Activated naive CD4-positive, alpha-beta T cell treated with anti-CD3 and anti-CD28 coated beads, Interleukin-2, amount 10 ng/mL, durations not matched to agents 7 days and 5 days (primary cell): ENCODE measurements around the gene SGMS2.

Experiments used
- CTCF ChIA-PET: fragments of 350-600 bp; sonication (Branson Sonifier 250); formaldehyde crosslinking; loops from one replicate; lab custom pipeline; 2021; ENCODE audit warnings: antibody characterized with exemption; lab: Charles Lee
- DNase-seq: peaks from one replicate; pipeline ENCODE4 v3.0.0-alpha.2; 2020
- H3K27ac Mint-ChIP-seq: one replicate; pipeline ENCODE4 v1.8.0; 2021; ENCODE audit warnings: mild to moderate bottlenecking, moderate library complexity, mixed read lengths
- H3K27me3 Mint-ChIP-seq: one replicate; pipeline ENCODE4 v1.8.0; 2021; ENCODE audit warnings: mild to moderate bottlenecking, mixed read lengths
- H3K36me3 Mint-ChIP-seq: one replicate; pipeline ENCODE4 v1.8.0; 2021; ENCODE audit warnings: mixed read lengths
- H3K4me1 Mint-ChIP-seq: one replicate; pipeline ENCODE4 v1.8.0; 2021; ENCODE audit warnings: mixed read lengths
- H3K4me3 Mint-ChIP-seq: one replicate; pipeline ENCODE4 v1.8.0; 2021; ENCODE audit warnings: mild to moderate bottlenecking, moderate library complexity, mixed read lengths
- H3K9me3 Mint-ChIP-seq: one replicate; pipeline ENCODE4 v1.8.0; 2021; ENCODE audit warnings: mixed read lengths

The SGMS2 gene

DNA sequence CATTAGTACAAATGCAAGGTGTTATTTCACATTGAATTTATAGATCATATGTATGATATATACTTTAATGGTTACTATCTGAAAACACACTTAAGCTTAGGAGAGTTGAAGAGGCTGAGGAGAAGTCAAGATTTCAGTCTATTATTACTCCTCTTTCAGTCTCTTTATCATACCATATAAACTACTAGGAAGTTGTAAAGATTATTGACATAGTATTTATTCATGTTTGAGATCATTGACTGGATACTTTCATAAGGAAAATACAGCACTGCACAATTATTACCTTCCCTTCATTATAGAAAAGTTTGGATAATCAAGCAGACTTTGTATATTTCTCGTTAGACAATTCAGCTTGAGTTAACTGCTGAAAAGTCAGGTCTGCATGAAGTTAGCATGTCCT is 10.0 kb upstream of the SGMS2 start:
- Mint-ChIP-seq H3K4me3 (no peak overlapping the region), H3K4me1 (peaks cover 3% of the 10 kb centered on the region), H3K27me3 (peaks cover 8% of the 10 kb centered on the region), H3K36me3 (no peaks in the 10 kb centered on the region), H3K9me3 (no peaks in the 10 kb centered on the region), H3K27ac (no peak overlapping the region)
- no peak for DNase-seq
- CTCF ChIA-PET: no interaction called here

GRCh38 chr4:107815158-107815557 is 9.6 kb upstream of the SGMS2 start:
- no peaks in the 10 kb centered on the region for H3K9me3 Mint-ChIP-seq
- no peak for DNase-seq
- peaks cover 8% of the 10 kb centered on the region for H3K27me3 Mint-ChIP-seq
- H3K4me3 Mint-ChIP-seq: no peak overlapping the region
- H3K27ac Mint-ChIP-seq: no peak overlapping the region
- H3K36me3 Mint-ChIP-seq: no peaks in the 10 kb centered on the region
- CTCF ChIA-PET: no interaction called here
- peaks cover 3% of the 10 kb centered on the region for H3K4me1 Mint-ChIP-seq

- no peak for DNase-seq
- H3K27ac Mint-ChIP-seq: no peak overlapping the region
- no peaks in the 10 kb centered on the region for H3K9me3 Mint-ChIP-seq
- CTCF ChIA-PET: no interaction called here
- peaks cover 3% of the 10 kb centered on the region for H3K4me1 Mint-ChIP-seq
- no peaks in the 10 kb centered on the region for H3K36me3 Mint-ChIP-seq
- H3K4me3 Mint-ChIP-seq: no peak overlapping the region
- H3K27me3 Mint-ChIP-seq: peaks cover 12% of the 10 kb centered on the region
Measured at GRCh38 chr4:107818301-107818910, 6.3 kb upstream of the SGMS2 start.

DNA sequence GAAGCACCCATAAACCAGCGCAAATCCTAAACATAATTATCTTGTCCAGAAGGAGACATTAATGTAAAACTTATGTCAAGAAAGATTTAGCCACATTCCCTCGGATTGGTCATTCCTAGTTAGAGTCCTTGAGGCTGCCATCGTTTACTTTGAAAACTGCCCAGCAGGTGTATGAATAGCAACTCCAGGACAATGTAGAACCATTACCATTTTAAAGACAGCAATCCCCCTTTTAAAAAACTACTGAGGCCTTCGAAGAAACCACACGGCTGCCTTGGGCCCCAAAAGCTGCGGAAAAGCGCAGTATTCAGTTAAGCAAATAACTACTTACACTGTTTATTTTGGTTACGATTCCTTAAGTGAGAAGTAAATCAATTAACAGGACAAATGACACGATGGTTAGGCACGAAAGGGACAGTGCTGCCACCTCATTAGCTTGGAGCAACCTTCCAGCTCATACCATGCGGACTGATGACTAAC is 822 bp upstream of the SGMS2 start:
- peaks cover 1% of the 10 kb centered on the region for H3K36me3 Mint-ChIP-seq
- H3K4me3 Mint-ChIP-seq: peak overlapping the region; percentile 71
- peaks cover 8% of the 10 kb centered on the region for H3K4me1 Mint-ChIP-seq
- H3K27ac Mint-ChIP-seq: no peak overlapping the region
- no peaks in the 10 kb centered on the region for H3K9me3 Mint-ChIP-seq
- DNase-seq: no peak
- peaks cover 47% of the 10 kb centered on the region for H3K27me3 Mint-ChIP-seq
- CTCF ChIA-PET: no interaction called here

DNA sequence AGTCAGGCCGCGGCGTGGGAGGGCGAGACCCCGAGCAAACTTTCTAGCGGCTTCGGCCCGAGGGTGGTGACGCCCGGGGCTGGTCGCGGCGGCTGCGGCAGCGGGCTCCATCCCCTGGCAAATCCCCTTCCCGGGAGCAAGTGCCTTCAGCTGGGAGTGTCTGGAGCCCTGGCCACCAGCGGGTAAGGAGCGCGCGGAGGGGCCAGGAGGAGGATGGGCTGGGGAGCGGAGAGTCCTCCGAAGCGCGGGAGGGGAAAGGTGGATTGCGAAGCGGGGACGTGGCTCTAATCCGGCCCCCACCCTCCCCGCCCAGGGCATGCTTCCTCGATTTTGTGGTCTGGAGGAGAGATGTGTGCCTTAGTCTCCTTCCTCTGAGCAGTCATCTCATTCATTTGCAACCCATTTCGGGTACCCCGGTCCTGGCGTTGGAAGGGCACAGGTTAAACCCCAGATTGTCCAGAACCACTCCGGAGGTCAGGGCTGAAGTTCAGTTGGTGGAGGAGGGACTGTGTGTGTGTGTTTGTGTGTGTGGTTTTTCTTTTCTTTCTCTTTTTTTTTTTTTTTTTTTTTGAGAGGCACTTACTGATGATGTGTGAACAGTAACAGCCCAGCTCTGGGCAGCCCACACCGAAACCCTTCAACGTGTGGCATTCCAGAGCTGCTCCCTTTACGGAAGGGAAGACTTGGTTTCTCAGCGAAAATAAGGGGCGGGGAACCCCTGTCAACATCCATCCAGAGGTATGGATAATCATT is 516 bp downstream of the SGMS2 start:
- CTCF ChIA-PET: no interaction called here
- peak overlapping the region; percentile 64 for H3K4me3 Mint-ChIP-seq

DNA sequence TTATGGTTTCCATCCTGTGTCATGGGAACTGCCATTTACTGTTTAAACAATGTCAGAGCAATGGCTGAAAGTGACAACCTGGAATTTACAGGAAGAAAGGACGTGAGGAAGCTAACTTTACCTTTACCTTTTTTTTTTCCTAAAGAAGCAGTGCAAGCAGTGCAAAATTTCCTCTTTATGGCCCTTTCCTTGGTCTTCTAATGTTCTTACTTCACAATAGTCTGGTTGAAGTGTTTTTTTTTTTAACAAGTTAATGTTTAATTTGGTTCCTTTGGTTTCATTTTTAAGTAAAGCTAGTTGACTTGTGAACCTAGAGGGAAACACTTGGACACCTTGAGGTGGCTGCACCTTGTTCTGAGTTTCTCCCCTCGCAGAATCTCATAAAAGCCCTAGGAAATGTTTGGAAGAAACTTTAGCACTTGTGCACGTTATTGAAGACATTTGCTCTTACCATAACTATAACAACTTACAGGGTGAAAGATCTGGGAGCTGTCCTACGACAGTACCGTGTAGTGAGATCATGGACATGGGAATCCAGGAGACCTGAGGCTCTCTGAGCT is 1.8 kb downstream of the SGMS2 start:
- H3K4me1 Mint-ChIP-seq: peaks cover 8% of the 10 kb centered on the region
- CTCF ChIA-PET: no interaction called here
- no peaks in the 10 kb centered on the region for H3K9me3 Mint-ChIP-seq
- H3K27me3 Mint-ChIP-seq: peaks cover 38% of the 10 kb centered on the region
- DNase-seq: no peak
- peaks cover 1% of the 10 kb centered on the region for H3K36me3 Mint-ChIP-seq
- H3K27ac Mint-ChIP-seq: no peak overlapping the region
- H3K4me3 Mint-ChIP-seq: no peak overlapping the region

More for the DNA sequence above, 516 bp downstream of the SGMS2 start:
- H3K36me3 Mint-ChIP-seq: peaks cover 1% of the 10 kb centered on the region
- H3K4me1 Mint-ChIP-seq: peaks cover 8% of the 10 kb centered on the region
- no peak for DNase-seq
- no peak overlapping the region for H3K27ac Mint-ChIP-seq
- H3K27me3 Mint-ChIP-seq: peaks cover 47% of the 10 kb centered on the region
- H3K9me3 Mint-ChIP-seq: no peaks in the 10 kb centered on the region

GRCh38 chr4:107828315-107829090 is 3.8 kb downstream of the SGMS2 start:
- no peak for DNase-seq
- H3K27me3 Mint-ChIP-seq: peaks cover 38% of the 10 kb centered on the region
- H3K9me3 Mint-ChIP-seq: no peaks in the 10 kb centered on the region
- peaks cover 8% of the 10 kb centered on the region for H3K4me1 Mint-ChIP-seq
- no peak overlapping the region for H3K4me3 Mint-ChIP-seq
- no peak overlapping the region for H3K27ac Mint-ChIP-seq
- peaks cover 1% of the 10 kb centered on the region for H3K36me3 Mint-ChIP-seq
- CTCF ChIA-PET: interaction anchor here (1.0 kb wide), 1 partner anchor 61 kb away, joined by 3 read pairs; no protein-coding TSS in a partner anchor

DNA sequence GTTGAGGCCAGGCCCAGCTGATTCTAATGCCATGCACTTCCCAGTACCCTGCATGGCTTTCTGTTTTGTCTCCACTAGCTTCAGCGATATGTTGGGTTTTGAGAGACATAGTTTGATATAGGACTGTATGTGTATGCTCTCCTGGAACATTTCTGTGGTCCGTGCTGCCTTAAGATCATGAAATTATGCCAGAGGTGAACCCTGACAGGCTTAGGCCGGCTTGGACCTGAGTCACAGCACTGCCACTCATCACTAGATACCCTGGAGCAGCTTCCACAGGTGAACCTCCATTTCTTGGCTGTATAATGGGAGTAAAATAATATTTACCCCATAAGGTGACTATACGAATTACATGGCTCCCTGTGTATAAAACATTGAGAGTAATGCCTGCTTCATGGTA is 6.4 kb downstream of the SGMS2 start:
- Mint-ChIP-seq H3K9me3 (no peaks in the 10 kb centered on the region), H3K27ac (no peak overlapping the region), H3K36me3 (no peaks in the 10 kb centered on the region), H3K4me1 (no peaks in the 10 kb centered on the region), H3K4me3 (no peak overlapping the region), H3K27me3 (peaks cover 15% of the 10 kb centered on the region)
- DNase-seq: no peak
- CTCF ChIA-PET: interaction anchor here (1.0 kb wide), 1 partner anchor 82 kb away, joined by 3 read pairs; no protein-coding TSS in a partner anchor

- DNase-seq: no peak
- Mint-ChIP-seq H3K9me3 (no peaks in the 10 kb centered on the region), H3K27ac (no peak overlapping the region), H3K4me3 (no peak overlapping the region), H3K36me3 (no peaks in the 10 kb centered on the region), H3K4me1 (no peaks in the 10 kb centered on the region), H3K27me3 (peaks cover 5% of the 10 kb centered on the region)
- CTCF ChIA-PET: no interaction called here
Measured at GRCh38 chr4:107832275-107832807, 7.6 kb downstream of the SGMS2 start.

- H3K27ac Mint-ChIP-seq: no peak overlapping the region
- DNase-seq: no peak
- no peaks in the 10 kb centered on the region for H3K27me3 Mint-ChIP-seq
- no peaks in the 10 kb centered on the region for H3K4me1 Mint-ChIP-seq
- H3K4me3 Mint-ChIP-seq: no peak overlapping the region
- no peaks in the 10 kb centered on the region for H3K9me3 Mint-ChIP-seq
- CTCF ChIA-PET: no interaction called here
- no peaks in the 10 kb centered on the region for H3K36me3 Mint-ChIP-seq
Measured at GRCh38 chr4:107834241-107834794, 9.6 kb downstream of the SGMS2 start.

- Mint-ChIP-seq H3K27ac (no peak overlapping the region), H3K4me3 (no peak overlapping the region), H3K27me3 (no peaks in the 10 kb centered on the region), H3K9me3 (no peaks in the 10 kb centered on the region), H3K36me3 (no peaks in the 10 kb centered on the region), H3K4me1 (no peaks in the 10 kb centered on the region)
- CTCF ChIA-PET: no interaction called here
- no peak for DNase-seq
Measured at GRCh38 chr4:107835406-107835805, 10.7 kb downstream of the SGMS2 start.

GRCh38 chr4:107837317-107837716 is 12.6 kb downstream of the SGMS2 start:
- CTCF ChIA-PET: no interaction called here
- no peak for DNase-seq

GRCh38 chr4:107837776-107838618 is 13.3 kb downstream of the SGMS2 start:
- Mint-ChIP-seq H3K27me3 (no peaks in the 10 kb centered on the region), H3K27ac (no peak overlapping the region), H3K4me1 (no peaks in the 10 kb centered on the region), H3K4me3 (no peak overlapping the region), H3K36me3 (no peaks in the 10 kb centered on the region), H3K9me3 (no peaks in the 10 kb centered on the region)
- CTCF ChIA-PET: no interaction called here
- no peak for DNase-seq

More at GRCh38 chr4:107837317-107837716, 12.6 kb downstream of the SGMS2 start:
- Mint-ChIP-seq H3K4me3 (no peak overlapping the region), H3K9me3 (no peaks in the 10 kb centered on the region), H3K36me3 (no peaks in the 10 kb centered on the region), H3K27ac (no peak overlapping the region), H3K4me1 (no peaks in the 10 kb centered on the region), H3K27me3 (no peaks in the 10 kb centered on the region)
